ENCODE data around the gene NDUFA8.

The NDUFA8 gene

DNA sequence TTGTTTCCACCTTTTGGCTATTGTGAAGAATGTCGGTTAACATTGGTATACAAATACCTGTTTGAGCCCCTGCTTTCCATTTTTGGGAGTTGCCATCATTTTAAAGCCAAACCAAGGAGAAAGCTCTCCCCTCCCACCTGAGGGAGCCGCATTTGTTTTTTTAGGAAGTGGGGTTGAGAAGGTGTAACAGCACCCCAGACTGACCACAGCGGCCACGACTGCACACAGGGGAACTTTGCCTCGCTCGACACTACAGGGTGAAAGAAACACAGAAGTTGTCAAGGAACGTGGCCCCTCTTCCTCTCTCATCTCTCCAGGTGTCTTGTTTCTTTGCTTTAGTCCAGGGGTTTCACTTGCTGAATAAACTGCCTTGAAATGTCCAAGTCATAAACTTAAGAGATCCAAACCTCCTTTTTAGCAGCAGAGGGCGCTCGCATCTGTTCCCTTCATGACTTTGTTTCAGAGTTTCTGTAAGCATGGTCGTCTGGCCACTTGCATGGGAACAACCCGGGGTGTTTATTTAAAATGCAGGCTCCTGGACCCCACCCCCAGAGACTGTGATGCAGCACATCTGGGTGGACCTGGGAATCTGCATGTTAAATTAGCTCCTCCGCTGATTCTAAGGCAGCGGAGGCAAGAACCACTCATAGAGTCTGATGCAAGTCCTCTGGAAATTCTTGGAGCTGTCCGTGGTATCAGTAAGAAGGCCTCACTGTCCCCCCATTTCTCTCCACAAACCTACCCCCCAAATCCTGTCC is 64.4 kb downstream of the NDUFA8 start:
- peak; percentile 57 for DNase-seq
